ENCODE measurements around the gene CNNM4.

The CNNM4 gene

GRCh38 chr2:96861074-96861473 is 100.4 kb downstream of the CNNM4 start:
- no peak for DNase-seq
